T-cell (primary cell): Measurements from ENCODE around the gene NDUFAF4. TPM values are rescaled to one million over a fixed set of nuclear protein-coding genes. Genes with fewer than 3 reads are reported as not detected.
A peak's percentile ranks its signal among the peaks of the same experiment; 100 is the strongest.

Experiments
- ATAC-seq, 4 experiments: fragments of 200-7000 bp in 3 of 4; fragments of 150-1000 bp in 1 of 4; cut with Tn5 transposase; replicated peaks in 1 of 4; 1 replicate in 3 of 4; 2 replicates in 1 of 4; pipeline ENCODE4 v1.10.0; 2021; ENCODE audit warnings: moderate library complexity in 3 of 4, mild to moderate bottlenecking in 2 of 4, moderate number of reproducible peaks in 1 of 4
- CTCF ChIA-PET, 2 donors: fragments of 300-600 bp; sonication (Branson Sonifier 250); formaldehyde crosslinking; loops; one replicate each; lab custom pipeline; 2022; ENCODE audit warnings: antibody characterized with exemption in 2 of 2; lab: Charles Lee
- POLR2A ChIA-PET, 2 donors: fragments of 300-600 bp; sonication (Branson Sonifier 250); formaldehyde crosslinking; loops; one replicate each; lab custom pipeline; 2022; ENCODE audit warnings: antibody characterized with exemption in 2 of 2; lab: Charles Lee
- DNase-seq, 35 experiments: peaks; one replicate each; pipeline versions ENCODE4 v3.0.0 to v3.0.0-alpha.2; 2013 to 2023
- H3K27ac ChIP-seq: one replicate; pipeline ENCODE4 v1.5.1; 2013; ENCODE audit warnings: low read length
- H3K27me3 ChIP-seq, 2 experiments: replicated peaks in 1 of 2; 1 replicate in 1 of 2; 2 replicates in 1 of 2; pipeline versions ENCODE4 v1.6.1 to v1.7.0; 2013; ENCODE audit warnings: low read length in 1 of 2, mixed read lengths in 1 of 2; ENCODE audit not compliant: control insufficient read depth in 2 of 2, insufficient read depth in 2 of 2; ENCODE audit errors: extremely low read depth in 1 of 2
- H3K36me3 ChIP-seq, 2 donors: 1 replicate in 1 of 2; 2 replicates in 1 of 2; pipeline versions ENCODE4 v1.6.1 to v1.7.0; 2013; ENCODE audit warnings: low read length in 1 of 2; ENCODE audit not compliant: control insufficient read depth in 2 of 2, insufficient read depth in 1 of 2; ENCODE audit errors: extremely low read depth in 1 of 2
- H3K4me1 ChIP-seq, 2 experiments: 1 replicate in 1 of 2; 2 replicates in 1 of 2; pipeline versions ENCODE4 v1.6.1 to v1.7.0; 2013; ENCODE audit warnings: low read length in 2 of 2, mixed read lengths in 1 of 2; ENCODE audit not compliant: insufficient read depth in 2 of 2, control insufficient read depth in 1 of 2; ENCODE audit errors: extremely low read depth in 1 of 2
- H3K4me3 ChIP-seq, 2 donors: 1 replicate in 1 of 2; 2 replicates in 1 of 2; pipeline versions ENCODE4 v1.5.1 to v1.7.0; 2013; ENCODE audit warnings: mild to moderate bottlenecking in 2 of 2, low read length in 1 of 2, moderate library complexity in 1 of 2; ENCODE audit not compliant: control insufficient read depth in 1 of 2; ENCODE audit errors: extremely low read depth in 1 of 2
- H3K9me3 ChIP-seq: 2 replicates; pipeline ENCODE4 v1.7.0; 2013
- H3K27ac Mint-ChIP-seq, 2 donors: one replicate each; pipeline ENCODE4 v1.8.0; 2020 to 2021; ENCODE audit warnings: mild to moderate bottlenecking in 2 of 2, mixed read lengths in 2 of 2
- H3K27me3 Mint-ChIP-seq, 2 donors: one replicate each; pipeline ENCODE4 v1.8.0; 2021 to 2022; ENCODE audit warnings: mixed read lengths in 2 of 2
- H3K36me3 Mint-ChIP-seq: one replicate; pipeline ENCODE4 v1.8.0; 2021; ENCODE audit warnings: mixed read lengths
- H3K4me1 Mint-ChIP-seq, 3 donors: one replicate each; pipeline ENCODE4 v1.8.0; 2020 to 2022; ENCODE audit warnings: mixed read lengths in 3 of 3, mild to moderate bottlenecking in 1 of 3
- H3K4me3 Mint-ChIP-seq, 3 donors: one replicate each; pipeline ENCODE4 v1.8.0; 2020 to 2022; ENCODE audit warnings: mild to moderate bottlenecking in 3 of 3, mixed read lengths in 3 of 3, moderate library complexity in 3 of 3
- H3K9me3 Mint-ChIP-seq, 3 donors: one replicate each; pipeline ENCODE4 v1.8.0; 2020 to 2022; ENCODE audit warnings: mixed read lengths in 3 of 3
- WGBS: methylation state at CpG from one replicate; pipeline ENCODE4 v1.1.5; 2013; ENCODE audit warnings: missing lambda C conversion rate; ENCODE audit not compliant: insufficient coverage; 5-methylcytosine and 5-hydroxymethylcytosine counted together
- total RNA-seq, 35 experiments: library from RNA in 6 of 35; stranded (reverse) in 6 of 35; fragments of 120-200 nt in 1 of 35; gene quantifications; one replicate each; pipeline versions ENCODE4 v1.2.1 to v1.2.4 and lab custom pipeline; 2013 to 2026

Gene NDUFAF4
- total RNA-seq (10 to 100 TPM; 22.1 to 29.0 (median 24.5) TPM), total RNA-seq (lab: John Stamatoyannopoulos, UW) (12.3 to 95.8 (median 19.7) reads per million in 29 experiments)
- 30.3 TPM for total RNA-seq (2013)

DNA sequence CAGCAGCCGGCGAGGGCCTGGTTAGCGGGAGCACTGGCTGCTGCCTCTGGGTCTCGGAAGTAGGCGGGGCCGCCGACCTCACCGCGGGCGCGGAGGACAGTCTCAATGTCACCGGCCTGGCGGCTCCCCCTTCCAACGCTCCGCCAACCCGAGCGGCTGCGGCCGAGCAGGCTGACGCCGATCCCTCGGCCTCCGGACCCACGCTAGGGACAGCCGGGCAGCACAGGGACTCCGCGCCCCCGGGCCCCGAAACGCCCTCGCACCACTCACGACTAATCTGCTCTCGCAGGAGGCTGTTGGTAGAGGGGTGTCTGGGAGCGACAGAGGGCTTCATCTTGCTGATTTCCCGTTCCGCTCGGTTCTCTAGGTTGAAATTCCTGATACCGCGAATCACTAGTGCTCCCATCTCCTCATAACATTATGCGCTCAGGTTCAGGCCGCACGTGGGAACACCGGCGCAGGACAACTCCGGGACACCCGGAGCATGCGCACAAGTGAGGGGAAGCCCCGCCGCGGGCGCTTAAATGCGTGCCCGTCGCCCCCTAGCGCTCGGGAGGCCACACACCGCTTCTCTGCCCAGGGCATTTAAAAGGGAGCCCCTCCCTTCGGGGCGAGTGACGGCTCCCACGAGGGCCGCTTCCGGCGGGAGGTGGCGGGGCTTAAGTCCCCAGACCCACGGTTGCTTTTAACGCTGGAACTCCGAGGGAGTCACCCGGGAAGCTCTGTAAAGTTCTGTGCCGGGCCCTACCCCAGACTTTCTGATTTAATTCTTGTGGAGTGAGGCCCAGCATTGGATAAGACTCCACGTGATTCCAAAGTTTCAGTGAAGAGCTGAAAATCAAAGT is at the start of gene NDUFAF4:
TSS of gene NDUFAF4 (minus strand) at position 496 of the 845 bp plus-strand sequence. CDS start at position 406, 90 bp downstream.
- DNase-seq = peak; percentile 84 to 96 (median 92)
- Histone ChIP-seq H3K4me1 (peaks cover 6 to 24% of the 10 kb centered on the region in 2 experiments), H3K27ac (peak within 1 kb of the TSS; percentile 85), H3K36me3 (peaks cover 1 to 25% of the 10 kb centered on the region in 2 donors), H3K27me3 (peaks cover 0 to 2% of the 10 kb centered on the region in 2 experiments), H3K9me3 (no peaks in the 10 kb centered on the region), H3K4me3 (peak within 1 kb of the TSS; percentile 91 to 96)
- Mint-ChIP-seq H3K4me3 (peak within 1 kb of the TSS; percentile 77 to 98 (median 96)), H3K4me1 (peaks cover 30 to 35% (median 33%) of the 10 kb centered on the region in 3 donors), H3K27ac (peak within 1 kb of the TSS; percentile 90 to 92), H3K9me3 (no peaks in the 10 kb centered on the region), H3K27me3 (peaks cover 11 to 13% of the 10 kb centered on the region in 2 donors), H3K36me3 (peaks cover 7% of the 10 kb centered on the region)
- POLR2A ChIA-PET = interaction anchor here in 1 of 2 donors (3.0 kb wide), 1 partner anchor 27 kb away, joined by 16 read pairs; the partner anchor contains the start of gene KLHL32
- ATAC-seq = peak; percentile 90 to 96 (median 94)
- CTCF ChIA-PET = interaction anchor here (0.6 to 4.5 kb wide), 8 partner anchors 11 to 29 kb away, joined by 3 to 25 read pairs (median 5); partner anchors contain the start of gene KLHL32 (in 1 of the 2)
- under 1% methylated on average over 58 of the region's 71 CpGs for WGBS

DNA sequence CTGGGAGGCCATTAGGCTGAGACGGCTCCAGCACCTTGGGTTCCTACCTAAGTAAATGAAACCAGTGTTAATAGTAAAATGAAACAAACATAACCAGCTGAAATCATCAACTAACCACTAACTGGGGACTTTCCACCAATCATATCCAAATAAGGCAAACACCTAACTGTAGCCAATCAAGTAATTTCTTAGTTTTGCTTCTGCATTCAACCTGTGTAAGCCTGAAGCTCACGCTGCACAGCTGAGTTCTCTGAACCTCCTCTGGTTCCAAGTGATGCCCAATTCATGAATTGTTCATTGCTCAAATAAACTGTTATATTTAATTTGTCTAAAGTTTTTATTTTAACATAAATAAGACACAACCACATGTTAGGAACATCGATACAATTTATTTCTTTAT is 49.4 kb upstream of the NDUFAF4 start:
- H3K27me3 ChIP-seq = no peaks in the 10 kb centered on the region
- Mint-ChIP-seq H3K4me1 (peaks cover 0 to 8% (median 7%) of the 10 kb centered on the region in 3 donors), H3K27me3 (no peaks in the 10 kb centered on the region), H3K4me3 (no peak overlapping the region), H3K36me3 (peaks cover 2% of the 10 kb centered on the region), H3K9me3 (no peaks in the 10 kb centered on the region), H3K27ac (no peak overlapping the region)
- POLR2A ChIA-PET = no interaction called here
- H3K4me3 ChIP-seq = no peak overlapping the region
- H3K4me1 ChIP-seq = no peaks in the 10 kb centered on the region
- ATAC-seq (peak in 1 of 4 experiments; percentile 64), DNase-seq (peak in 1 of 35 experiments; percentile 24)
- H3K27ac ChIP-seq = no peak overlapping the region
- no CpG with 5 or more reads among the region's 3 CpGs for WGBS
- peaks cover 3% of the 10 kb centered on the region for H3K9me3 ChIP-seq
- CTCF ChIA-PET = no interaction called here
- H3K36me3 ChIP-seq = no peaks in the 10 kb centered on the region

DNA sequence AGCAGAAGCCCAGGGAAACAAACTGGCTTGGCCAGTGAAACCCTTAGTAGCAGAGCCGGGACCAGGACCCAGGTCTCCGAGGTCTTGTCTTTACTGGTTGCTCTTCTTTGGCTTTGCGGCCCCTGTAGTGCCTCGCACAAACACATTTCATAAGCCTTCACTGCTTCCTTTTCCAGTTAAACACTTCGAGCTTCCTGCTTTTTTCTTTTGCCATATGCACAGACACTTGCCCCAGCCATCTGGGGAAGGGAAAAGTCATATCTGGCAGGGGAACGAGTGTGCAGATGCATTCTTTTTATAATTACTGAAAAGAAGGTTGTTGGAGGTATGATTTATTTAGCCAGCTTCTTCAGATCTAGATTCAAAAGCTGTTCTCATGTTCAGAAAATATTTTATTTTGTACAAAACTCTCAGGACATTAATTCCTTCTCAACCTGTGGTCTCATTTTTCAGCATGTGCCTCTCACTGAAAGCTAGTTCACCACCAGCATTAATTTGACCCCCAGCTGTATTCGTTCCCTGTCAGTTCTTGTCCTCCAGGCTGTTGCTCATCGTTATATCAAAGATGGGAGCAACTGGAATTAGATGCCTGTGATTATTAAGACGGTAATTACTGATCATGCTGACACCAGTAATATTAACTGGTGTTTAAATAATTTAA is 46.0 kb upstream of the NDUFAF4 start:
- no peaks in the 10 kb centered on the region for H3K4me1 ChIP-seq
- ATAC-seq (no peak), DNase-seq (no peak)
- H3K36me3 ChIP-seq = no peaks in the 10 kb centered on the region
- no peaks in the 10 kb centered on the region for H3K27me3 ChIP-seq
- Mint-ChIP-seq H3K4me3 (no peak overlapping the region), H3K36me3 (peaks cover 3% of the 10 kb centered on the region), H3K9me3 (no peaks in the 10 kb centered on the region), H3K27ac (no peak overlapping the region), H3K4me1 (peaks cover 0 to 12% (median 11%) of the 10 kb centered on the region in 3 donors), H3K27me3 (no peaks in the 10 kb centered on the region)
- H3K27ac ChIP-seq = no peak overlapping the region
- CTCF ChIA-PET = no interaction called here
- 97% methylated on average over 3 of the region's 9 CpGs for WGBS
- POLR2A ChIA-PET = no interaction called here
- H3K9me3 ChIP-seq = no peaks in the 10 kb centered on the region
- no peak overlapping the region for H3K4me3 ChIP-seq

DNA sequence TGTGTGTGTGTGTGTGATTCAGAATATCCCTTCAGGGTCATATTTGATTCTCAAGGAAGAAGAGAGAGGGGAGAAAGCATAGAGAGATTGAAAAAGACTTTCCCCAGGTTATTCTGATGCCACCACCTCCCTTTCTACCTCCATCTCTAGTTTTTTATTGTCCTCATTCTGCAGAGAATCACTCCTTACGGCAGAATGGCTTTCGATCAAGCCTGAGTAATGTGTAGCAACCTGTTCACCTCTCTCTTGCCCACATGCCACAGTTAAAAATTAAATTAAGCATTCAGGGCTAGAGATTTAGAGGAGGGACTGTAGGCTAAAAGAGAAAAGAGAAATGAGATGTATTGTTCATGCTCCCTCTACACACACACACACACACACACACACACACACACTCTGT is 45.0 kb upstream of the NDUFAF4 start:
- Mint-ChIP-seq H3K4me3 (no peak overlapping the region), H3K9me3 (no peaks in the 10 kb centered on the region), H3K27me3 (no peaks in the 10 kb centered on the region), H3K4me1 (peaks cover 0 to 12% (median 11%) of the 10 kb centered on the region in 3 donors), H3K27ac (no peak overlapping the region), H3K36me3 (peaks cover 3% of the 10 kb centered on the region)
- Histone ChIP-seq H3K27me3 (no peaks in the 10 kb centered on the region), H3K4me1 (no peaks in the 10 kb centered on the region), H3K27ac (no peak overlapping the region), H3K4me3 (no peak overlapping the region), H3K36me3 (no peaks in the 10 kb centered on the region), H3K9me3 (no peaks in the 10 kb centered on the region)
- no peak for DNase-seq
- ChIA-PET POLR2A (no interaction called here), CTCF (no interaction called here)
- no CpG with 5 or more reads among the region's 2 CpGs for WGBS
- ATAC-seq = no peak

DNA sequence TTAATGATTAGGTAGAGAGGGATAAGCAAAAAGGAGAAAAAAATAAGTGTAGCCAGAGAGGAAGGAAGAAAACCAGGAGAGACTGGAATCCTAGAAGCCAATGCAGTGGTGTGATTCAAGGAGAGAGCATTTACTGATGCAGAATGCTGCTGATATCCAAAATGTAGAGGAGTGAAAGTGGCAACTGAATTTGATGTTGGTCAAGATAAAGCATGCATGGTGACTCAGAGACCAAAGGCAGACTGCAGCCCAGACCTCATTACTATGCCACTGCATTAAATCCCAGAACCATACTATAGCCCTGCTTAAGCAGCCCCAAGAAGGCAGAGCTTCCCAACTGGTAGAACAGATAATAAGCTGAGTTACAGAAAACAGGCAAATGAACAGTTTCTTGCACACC is 42.6 kb upstream of the NDUFAF4 start:
- ATAC-seq = no peak
- H3K27ac ChIP-seq = no peak overlapping the region
- H3K36me3 ChIP-seq = no peaks in the 10 kb centered on the region
- no peak overlapping the region for H3K27ac Mint-ChIP-seq
- no peaks in the 10 kb centered on the region for H3K27me3 ChIP-seq
- DNase-seq = no peak
- H3K9me3 ChIP-seq = no peaks in the 10 kb centered on the region
- H3K4me1 ChIP-seq = no peaks in the 10 kb centered on the region
- H3K4me3 Mint-ChIP-seq = no peak overlapping the region
- peaks cover 0 to 5% (median 4%) of the 10 kb centered on the region in 3 donors for H3K4me1 Mint-ChIP-seq
- ChIA-PET POLR2A (interaction anchor here in 1 of 2 donors (0.6 kb wide), 1 partner anchor 16 kb away, joined by 3 read pairs; the partner anchor contains the start of gene KLHL32), CTCF (interaction anchor here in 1 of 2 donors (0.6 kb wide), 1 partner anchor 1991 kb away, joined by 3 read pairs; no protein-coding TSS in a partner anchor)
- no peaks in the 10 kb centered on the region for H3K9me3 Mint-ChIP-seq
- H3K27me3 Mint-ChIP-seq = peaks cover 0 to 4% of the 10 kb centered on the region in 2 donors
- H3K4me3 ChIP-seq = no peak overlapping the region
- H3K36me3 Mint-ChIP-seq = peaks cover 3% of the 10 kb centered on the region
